Measurements from ENCODE around the gene S100A2. TPM values are rescaled to one million over a fixed set of nuclear protein-coding genes. Genes with fewer than 3 reads are reported as not detected.

S100A2 gene
- total and polyA plus RNA-seq, 2 of the 8 experiments (the other 6 are each of a cell fraction or from before 2014, with no cell fraction given), result 0.86 TPM; not detected in 1

GRCh38 chr1:153599847-153600246 is 34.2 kb upstream of the S100A2 start:
- no peak overlapping the region for H3K27ac ChIP-seq (ENCODE audit: low read depth, low read length)
- FAIRE-seq, result no peak

More at GRCh38 chr1:153599847-153600246, 34.2 kb upstream of the S100A2 start:
- Histone ChIP-seq H3K36me3 (ENCODE audit: control insufficient read depth in 2 of 4, insufficient read depth in 4 of 4, low read length in 3 of 4) (no peaks in the 10 kb centered on the region), H3K4ac (replicated peaks; ENCODE audit: insufficient read length, low read depth, low read length) (no peak overlapping the region), H2BK20ac (ENCODE audit: low read length) (peak overlapping the region; percentile 96), H3K27me3 (replicated peaks in 1 of 4; ENCODE audit: control insufficient read depth in 3 of 4, extremely low read depth in 1 of 4, insufficient read depth in 3 of 4, low read length in 3 of 4) (no peaks in the 10 kb centered on the region), H4K8ac (ENCODE audit: extremely low read depth, insufficient read depth, low read length) (no peak overlapping the region), H2BK12ac (ENCODE audit: low read depth, low read length) (peak overlapping the region; percentile 95; the same call in 1 of the 2 replicates), H3K23ac (ENCODE audit: insufficient read length) (no peak overlapping the region), H3K9ac (replicated peaks in 1 of 4; ENCODE audit: extremely low read depth in 1 of 4, low read depth in 3 of 4, low read length in 3 of 4) (no peak overlapping the region), H3K23me2 (ENCODE audit: low read depth, low read length) (no peaks in the 10 kb centered on the region; the same call in 1 of the 2 replicates), H2AK5ac (ENCODE audit: low read depth, low read length) (no peak overlapping the region), H2BK15ac (ENCODE audit: low read length) (no peak overlapping the region; the same call in 1 of the 2 replicates), H4K91ac (replicated peaks; ENCODE audit: insufficient read length, low read length) (peak overlapping the region; percentile 25), H3K9me3 (ENCODE audit: insufficient read depth in 2 of 2, low read depth in 1 of 2, low read length in 1 of 2) (no peaks in the 10 kb centered on the region), H2BK5ac (ENCODE audit: low read depth, low read length) (0 out of 2 replicates have a peak overlapping the region, but pooled peaks have one; percentile 84), H4K20me1 (replicated peaks in 1 of 2; ENCODE audit: control insufficient read depth in 1 of 2, insufficient read depth in 2 of 2, low read length in 2 of 2) (no peaks in the 10 kb centered on the region), H3K79me2 (ENCODE audit: control insufficient read depth in 1 of 2, insufficient read depth in 2 of 2, low read length in 2 of 2) (no peaks in the 10 kb centered on the region), H3K79me1 (ENCODE audit: low read depth, low read length) (no peaks in the 10 kb centered on the region), H3K4me3 (ENCODE audit: extremely low read depth in 1 of 4, insufficient read depth in 2 of 4, low read depth in 3 of 4, low read length in 4 of 4) (no peak overlapping the region), H3K18ac (ENCODE audit: extremely low read depth, low read length) (peak overlapping the region; percentile 75; the same call in 1 of the 2 replicates), H3K56ac (replicated peaks; ENCODE audit: insufficient read length, low read depth, low read length) (no peak overlapping the region), H3K4me1 (replicated peaks in 1 of 4; ENCODE audit: control insufficient read depth in 3 of 4, insufficient read depth in 4 of 4, low read length in 3 of 4) (peaks cover 3 to 10% (median 5%) of the 10 kb centered on the region in 4 experiments; a peak in 4 of 7 replicates), H4K5ac (ENCODE audit: insufficient read length, low read depth, low read length) (no peak overlapping the region), H3K4me2 (ENCODE audit: insufficient read depth in 1 of 2, low read depth in 2 of 2, low read length in 2 of 2) (no peak overlapping the region), H2BK120ac (replicated peaks; ENCODE audit: low read depth, low read length) (peak overlapping the region; percentile 84), H2AFZ (ENCODE audit: low read length) (0 out of 2 replicates have a peak overlapping the region, but pooled peaks have one; percentile 4), H3K14ac (ENCODE audit: insufficient read length) (no peak overlapping the region)
- CTCF ChIA-PET (ENCODE audit: partially characterized antibody), result interaction anchor here (1.0 to 7.9 kb wide), 9 partner anchors 16 to 91 kb away, joined by 3 to 80 read pairs (median 4); partner anchors contain the start of genes S100A13, S100A14 and S100A16
- 92% methylated on average over 7 of the region's 7 CpGs; no CpG with 5 or more reads in 1 of the 2 experiments for WGBS, 2 experiments (ENCODE audit: extremely low coverage in 1 of 2, insufficient coverage in 1 of 2, insufficient read length in 1 of 2, insufficient replicate concordance in 2 of 2, low coverage in 1 of 2, low lambda C conversion rate in 2 of 2, missing lambda C conversion rate in 1 of 2)
- POLR2A ChIA-PET (ENCODE audit: partially characterized antibody), result interaction anchor here (1.1 to 4.2 kb wide), 6 partner anchors 13 to 34 kb away, joined by 3 to 20 read pairs (median 5); partner anchors contain the start of genes CHTOP, S100A1, S100A13 and S100A16
- no peak for DNase-seq (ENCODE audit: low read depth in 1 of 2, low spot score in 2 of 2)
- TF ChIP-seq CEBPB (IDR thresholded peaks at IDR 0.05; ENCODE audit: low read depth, low read length) (no peak), SP1 (IDR thresholded peaks at IDR 0.05; ENCODE audit: low read depth, low read length) (no peak), KDM5A (IDR thresholded peaks at IDR 0.05; ENCODE audit: low read length) (no peak), USF2 (IDR thresholded peaks at IDR 0.05; ENCODE audit: low read length) (no peak), MAX (IDR thresholded peaks at IDR 0.05) (no peak), RFX5 (IDR thresholded peaks at IDR 0.05; ENCODE audit: borderline replicate concordance, low read depth, low read length) (no peak), JUN (IDR thresholded peaks at IDR 0.05; ENCODE audit: low read depth, low read length) (no peak)
